Lung (tissue), 12 donors: ENCODE results near the gene RNF215. TPM values are rescaled to one million over a fixed set of nuclear protein-coding genes. Genes with fewer than 3 reads are reported as not detected.

Experiments
- ATAC-seq: fragments of 200-7000 bp; cut with Tn5 transposase; one replicate; pipeline ENCODE4 v1.9.1; 2020; ENCODE audit warnings: moderate number of reproducible peaks; ENCODE audit not compliant: insufficient read depth, low FRiP score
- DNase-seq, 3 donors: peaks; one replicate each; pipeline ENCODE4 v3.0.0-alpha.2; 2013 to 2017
- H3K27ac ChIP-seq, 2 donors: one replicate each; pipeline ENCODE4 v1.5.1; 2013; ENCODE audit warnings: mild to moderate bottlenecking in 2 of 2, moderate library complexity in 2 of 2, control low read depth in 1 of 2, inconsistent platforms in 1 of 2, low read depth in 1 of 2, low read length in 1 of 2
- H3K27me3 ChIP-seq, 3 donors: one replicate each; pipeline ENCODE4 v1.5.1; 2013; ENCODE audit warnings: low read length in 2 of 3; ENCODE audit not compliant: control insufficient read depth in 3 of 3, insufficient read depth in 3 of 3
- H3K36me3 ChIP-seq, 4 donors: one replicate each; pipeline ENCODE4 v1.5.1; 2013; ENCODE audit warnings: low read length in 4 of 4, mild to moderate bottlenecking in 1 of 4, moderate library complexity in 1 of 4; ENCODE audit not compliant: control insufficient read depth in 4 of 4, insufficient read depth in 4 of 4
- H3K4me1 ChIP-seq, 5 donors: one replicate each; pipeline ENCODE4 v1.5.1; 2013; ENCODE audit warnings: low read length in 5 of 5, mild to moderate bottlenecking in 2 of 5, moderate library complexity in 1 of 5; ENCODE audit not compliant: control insufficient read depth in 5 of 5, insufficient read depth in 5 of 5
- H3K4me3 ChIP-seq: one replicate; pipeline ENCODE4 v1.5.1; 2013; ENCODE audit warnings: mild to moderate bottlenecking, control low read depth, moderate library complexity
- H3K9ac ChIP-seq, 2 donors: one replicate each; pipeline ENCODE4 v1.5.1; 2013; ENCODE audit warnings: low read length in 2 of 2, control low read depth in 1 of 2; ENCODE audit not compliant: insufficient read depth in 1 of 2
- H3K9me3 ChIP-seq, 4 donors: one replicate each; pipeline ENCODE4 v1.5.1; 2013; ENCODE audit warnings: low read length in 3 of 4, mild to moderate bottlenecking in 1 of 4, moderate library complexity in 1 of 4; ENCODE audit not compliant: control insufficient read depth in 4 of 4, insufficient read depth in 3 of 4
- CTCF ChIP-seq: IDR thresholded peaks from 2 replicates; pipeline ENCODE4 v1.5.1; 2012; ENCODE audit warnings: mild to moderate bottlenecking; ENCODE audit errors: control extremely low read depth, extremely low read depth
- WGBS, 2 donors: extraction: QIAGEN DNeasy Blood & Tissue Kit; methylation state at CpG; one replicate each; pipeline ENCODE4 v1.1.7; 2013; 5-methylcytosine and 5-hydroxymethylcytosine counted together
- polyA plus RNA-seq, 2 donors: library from polyadenylated mRNA; stranded (reverse); fragments of 200-250 nt; gene quantifications; one replicate each; pipeline ENCODE4 v1.2.1, GENCODE V29; 2013
- total RNA-seq, 2 donors: library from RNA; depleted of rRNA in 1 of 2; stranded (reverse); fragments of >200 nt in 1 of 2; gene quantifications; one replicate each; pipeline ENCODE4 v1.2.1, GENCODE V29; 2014 to 2021
- donor health status: control.
- donor health status: control.
- donor health status: Bipolar disorder and iron deficiency.
- donor health status: healthy.
- donor health status: DM: yes; HTN: yes; CAD: no.

RNF215 gene
- total and polyA plus RNA-seq, 4 donors = 8.5 to 19.7 (median 9.6) TPM

- ATAC-seq (no peak), DNase-seq (no peak)
- Histone ChIP-seq H3K27me3 (no peaks in the 10 kb centered on the region), H3K27ac (no peak overlapping the region), H3K9ac (no peak overlapping the region), H3K4me3 (no peak overlapping the region), H3K36me3 (peaks cover 8 to 24% (median 20%) of the 10 kb centered on the region in 4 donors), H3K9me3 (peaks cover 0 to 1% (median 0%) of the 10 kb centered on the region in 4 donors), H3K4me1 (peaks cover 0 to 4% (median 0%) of the 10 kb centered on the region in 5 donors)
- 67 to 85% methylated on average over 1 of the region's 1 CpG for WGBS, 2 donors
- no peak for TF ChIP-seq CTCF
Measured at GRCh38 chr22:30416837-30417236, 29.6 kb upstream of the RNF215 start.

DNA sequence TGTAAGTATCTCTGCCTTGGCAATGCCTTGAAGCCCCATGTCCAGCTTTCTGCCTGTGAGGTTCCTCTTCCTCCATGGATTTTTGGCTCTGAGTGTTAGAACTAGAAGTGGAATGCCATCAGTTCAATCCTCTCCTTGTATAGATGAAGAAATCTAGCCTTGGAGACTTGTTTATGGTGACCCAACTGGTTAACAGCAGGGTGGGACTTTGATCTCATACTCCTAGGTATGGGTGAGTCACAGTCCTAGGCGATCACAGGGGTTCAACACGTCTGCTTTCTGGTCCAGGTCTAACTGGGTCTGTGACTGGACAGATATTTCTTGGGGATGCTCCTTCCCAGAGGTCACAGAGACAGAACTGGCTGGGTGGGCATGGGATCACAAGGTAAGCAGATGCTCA is 29.2 kb upstream of the RNF215 start:
- Histone ChIP-seq H3K4me1 (no peaks in the 10 kb centered on the region), H3K36me3 (peaks cover 8 to 24% (median 20%) of the 10 kb centered on the region in 4 donors), H3K4me3 (no peak overlapping the region), H3K9ac (no peak overlapping the region), H3K27me3 (no peaks in the 10 kb centered on the region), H3K9me3 (peaks cover 0 to 1% (median 0%) of the 10 kb centered on the region in 4 donors), H3K27ac (no peak overlapping the region)
- 80 to 89% methylated on average over 2 of the region's 2 CpGs for WGBS, 2 donors
- no peak for DNase-seq
- no peak for TF ChIP-seq CTCF
- no peak for ATAC-seq

DNA sequence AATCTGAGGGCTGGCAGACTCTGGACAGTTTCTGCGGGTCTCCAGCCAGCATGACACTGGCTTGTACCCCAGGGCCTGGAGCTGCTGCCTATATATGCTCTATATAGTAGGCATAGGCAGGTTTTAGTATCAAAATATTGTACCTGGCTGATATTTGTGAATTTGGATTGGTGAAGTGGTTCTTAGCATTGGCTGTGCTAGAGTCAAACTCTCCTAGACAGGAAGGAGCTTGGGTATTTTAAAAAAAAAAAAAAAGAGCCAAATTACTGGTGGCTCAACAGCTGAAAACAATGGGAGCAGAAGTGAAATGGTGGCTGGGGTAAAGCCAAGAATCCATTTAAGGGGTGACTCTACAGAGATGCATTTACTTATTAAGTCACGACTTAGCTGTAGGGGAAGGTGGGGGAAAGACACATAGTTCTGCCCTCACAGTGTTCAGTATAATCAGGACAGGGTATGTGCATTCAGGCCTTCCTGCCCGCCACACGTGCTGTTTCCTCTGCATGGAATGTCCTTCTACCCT is 27.4 kb upstream of the RNF215 start:
- DNase-seq (no peak), ATAC-seq (no peak)
- TF ChIP-seq CTCF = no peak
- Histone ChIP-seq H3K9me3 (peaks cover 0 to 1% (median 0%) of the 10 kb centered on the region in 4 donors), H3K4me3 (no peak overlapping the region), H3K9ac (no peak overlapping the region), H3K36me3 (peaks cover 8 to 24% (median 21%) of the 10 kb centered on the region in 4 donors), H3K4me1 (no peaks in the 10 kb centered on the region), H3K27me3 (no peaks in the 10 kb centered on the region), H3K27ac (no peak overlapping the region)
- 88% methylated on average over 4 of the region's 4 CpGs for WGBS, 2 donors
